ENCODE data around the gene OR8H1.

Gene OR8H1

GRCh38 chr11:56292154-56292553 lies at the start of gene OR8H1:
Gene OR8H1 (minus strand): TSS chr11:56292254. CDS start chr11:56291062, 1,192 bp downstream.
- TF ChIP-seq POLR2A (IDR thresholded peaks at IDR 0.05; ENCODE audit: low read depth, low read length): no peak

GRCh38 chr11:56340289-56340688 lies 48.2 kb upstream of the OR8H1 start:
- no peak for DNase-seq (ENCODE audit: insufficient read length, low spot score)
- TF ChIP-seq POLR2A (IDR thresholded peaks at IDR 0.05; ENCODE audit: low read depth, low read length): no peak

More at GRCh38 chr11:56292154-56292553, at the start of gene OR8H1:
- no peak for FAIRE-seq
- DNase-seq (ENCODE audit: insufficient read length, low spot score): no peak

GRCh38 chr11:56333156-56333555 lies 41.1 kb upstream of the OR8H1 start:
- TF ChIP-seq POLR2A (IDR thresholded peaks at IDR 0.05; ENCODE audit: low read depth, low read length): no peak
- DNase-seq (ENCODE audit: insufficient read length, low spot score) (no peak), FAIRE-seq (no peak)

More at GRCh38 chr11:56340289-56340688, 48.2 kb upstream of the OR8H1 start:
- no peak for FAIRE-seq

- no peak for FAIRE-seq
- no peak for TF ChIP-seq POLR2A (IDR thresholded peaks at IDR 0.05; ENCODE audit: low read depth, low read length)
- DNase-seq (ENCODE audit: insufficient read length, low spot score): no peak
Measured at GRCh38 chr11:56331861-56332491, 39.9 kb upstream of the OR8H1 start.

- FAIRE-seq (no peak), DNase-seq (ENCODE audit: insufficient read length, low spot score) (no peak)
- no peak for TF ChIP-seq POLR2A (IDR thresholded peaks at IDR 0.05; ENCODE audit: low read depth, low read length)
Measured at GRCh38 chr11:56314844-56315243, 22.8 kb upstream of the OR8H1 start, which contains the start of gene OR8K3. Gene OR8K3 (plus strand): TSS chr11:56315144. CDS start chr11:56318307, 3,163 bp downstream.

- DNase-seq (ENCODE audit: insufficient read length, low spot score) (no peak), FAIRE-seq (no peak)
- no peak for TF ChIP-seq POLR2A (IDR thresholded peaks at IDR 0.05; ENCODE audit: low read depth, low read length)
Measured at GRCh38 chr11:56307836-56308235, 15.8 kb upstream of the OR8H1 start.

- no peak for FAIRE-seq
- TF ChIP-seq POLR2A (IDR thresholded peaks at IDR 0.05; ENCODE audit: low read depth, low read length): no peak
- no peak for DNase-seq (ENCODE audit: insufficient read length, low spot score)
Measured at GRCh38 chr11:56296898-56297297, 4.8 kb upstream of the OR8H1 start.

- no peak for DNase-seq (ENCODE audit: insufficient read length, low spot score)
- TF ChIP-seq POLR2A (IDR thresholded peaks at IDR 0.05; ENCODE audit: low read depth, low read length): no peak
- no peak for FAIRE-seq
Measured at GRCh38 chr11:56273854-56274253, 18.2 kb downstream of the OR8H1 start, which contains the start of gene OR5T1. Gene OR5T1 (plus strand): TSS chr11:56274154. CDS start chr11:56275639, 1,485 bp downstream.

- FAIRE-seq: no peak
- no peak for TF ChIP-seq POLR2A (IDR thresholded peaks at IDR 0.05; ENCODE audit: low read depth, low read length)
- no peak for DNase-seq (ENCODE audit: insufficient read length, low spot score)
Measured at GRCh38 chr11:56271092-56271491, 21.0 kb downstream of the OR8H1 start.

GRCh38 chr11:56251954-56252353 lies 40.1 kb downstream of the OR8H1 start, which contains the start of gene OR5T3:
Gene OR5T3 (plus strand): TSS chr11:56252254. CDS start chr11:56252254, 0 bp downstream.
- no peak for FAIRE-seq
- DNase-seq (ENCODE audit: insufficient read length, low spot score): no peak

More at GRCh38 chr11:56251954-56252353, 40.1 kb downstream of the OR8H1 start, which contains the start of gene OR5T3:
- TF ChIP-seq POLR2A (IDR thresholded peaks at IDR 0.05; ENCODE audit: low read depth, low read length): no peak
